K562 (cell line): ENCODE data around the gene MINDY4B.

ENCODE experiments used
- BRF1 ChIP-seq: IDR thresholded peaks from 3 replicates; pipeline ENCODE4 v1.6.1; 2011; ENCODE audit warnings: borderline replicate concordance, mild to moderate bottlenecking; ENCODE audit not compliant: insufficient read length; ENCODE audit errors: extremely low read depth
- E2F3 ChIP-seq: fragments of 250-450 bp; sonication (Bioruptor Pico); IDR thresholded peaks from 2 replicates; pipeline ENCODE4 v1.4.0; 2020; ENCODE audit warnings: mild to moderate bottlenecking
- KLF6 ChIP-seq: fragments of 250-450 bp; sonication (Bioruptor Pico); IDR thresholded peaks from 2 replicates; pipeline ENCODE4 v1.4.0; 2020; ENCODE audit warnings: mild to moderate bottlenecking, moderate library complexity, borderline replicate concordance
- MEF2D ChIP-seq: conservative IDR thresholded peaks from 2 replicates; pipeline ENCODE4 v1.6.1; 2016; ENCODE audit warnings: low read depth, missing genetic modification characterization, missing compliant biosample characterization
- NFRKB ChIP-seq: fragments of 450-650 bp; IDR thresholded peaks from 2 replicates; pipeline ENCODE4 v1.6.1; 2016; ENCODE audit warnings: low read depth
- POLR2A ChIP-seq: fragments of 450-650 bp; conservative IDR thresholded peaks from 2 replicates; pipeline ENCODE4 v1.6.1; 2016
- XRCC4 ChIP-seq: IDR thresholded peaks from one replicate; pipeline ENCODE4 v1.6.1; 2011; ENCODE audit not compliant: insufficient read depth, insufficient read length; ENCODE audit errors: extremely low read depth
- ZNF184 ChIP-seq: sonication (generic); formaldehyde crosslinking; IDR thresholded peaks from 2 replicates; pipeline ENCODE4 v1.5.0; 2020; ENCODE audit warnings: missing genetic modification reagents
- TF ChIP-seq, protein P1 (sequence below): fragments of 250-450 bp; sonication (Bioruptor Pico); IDR thresholded peaks from 2 replicates; pipeline ENCODE4 v1.4.0; 2020; ENCODE audit warnings: mild to moderate bottlenecking, moderate library complexity
- TF ChIP-seq, protein P2 (sequence below): fragments of 450-650 bp; formaldehyde crosslinking; IDR thresholded peaks from 2 replicates; pipeline ENCODE4 v1.4.0; 2020; ENCODE audit warnings: mild to moderate bottlenecking
- TF ChIP-seq, protein P3 (sequence below): sonication (generic); formaldehyde crosslinking; IDR thresholded peaks from 2 replicates; pipeline ENCODE4 v1.5.0; 2020; ENCODE audit warnings: missing genetic modification reagents
- TF ChIP-seq, protein P4 (sequence below): sonication (generic); formaldehyde crosslinking; IDR thresholded peaks from 2 replicates; pipeline ENCODE4 v1.9.0; 2022; ENCODE audit warnings: mild to moderate bottlenecking, missing genetic modification reagents

DNA sequence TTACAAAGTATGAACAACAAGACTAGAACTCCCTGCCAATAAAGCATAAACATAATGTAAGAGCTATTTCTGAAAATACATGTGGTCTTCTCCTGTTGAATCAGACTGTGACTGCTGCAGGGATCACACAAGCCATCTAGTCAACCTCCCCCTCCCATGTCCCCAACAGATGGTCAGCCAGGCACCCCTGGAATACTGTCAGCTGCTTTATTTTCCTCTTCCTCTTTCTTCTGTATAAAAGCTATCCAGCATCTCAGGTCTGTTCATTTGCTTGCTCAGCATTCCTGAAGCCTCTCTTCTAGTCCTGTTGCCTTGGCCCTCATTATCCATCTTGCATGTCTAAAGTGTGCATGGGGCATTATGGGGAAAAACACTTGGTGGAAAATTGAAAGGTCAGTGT lies 6.5 kb upstream of the MINDY4B start:
- no peak for TF ChIP-seq POLR2A
- no peak for TF ChIP-seq E2F3 (CRISPR knock-in tag)
- no peak for TF ChIP-seq KLF6 (CRISPR knock-in tag)
- TF ChIP-seq, protein P1, sequence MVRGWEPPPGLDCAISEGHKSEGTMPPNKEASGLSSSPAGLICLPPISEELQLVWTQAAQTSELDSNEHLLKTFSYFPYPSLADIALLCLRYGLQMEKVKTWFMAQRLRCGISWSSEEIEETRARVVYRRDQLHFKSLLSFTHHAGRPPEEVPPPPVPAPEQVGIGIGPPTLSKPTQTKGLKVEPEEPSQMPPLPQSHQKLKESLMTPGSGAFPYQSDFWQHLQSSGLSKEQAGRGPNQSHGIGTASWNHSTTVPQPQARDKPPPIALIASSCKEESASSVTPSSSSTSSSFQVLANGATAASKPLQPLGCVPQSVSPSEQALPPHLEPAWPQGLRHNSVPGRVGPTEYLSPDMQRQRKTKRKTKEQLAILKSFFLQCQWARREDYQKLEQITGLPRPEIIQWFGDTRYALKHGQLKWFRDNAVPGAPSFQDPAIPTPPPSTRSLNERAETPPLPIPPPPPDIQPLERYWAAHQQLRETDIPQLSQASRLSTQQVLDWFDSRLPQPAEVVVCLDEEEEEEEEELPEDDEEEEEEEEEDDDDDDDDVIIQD: no peak
- TF ChIP-seq, protein P2, sequence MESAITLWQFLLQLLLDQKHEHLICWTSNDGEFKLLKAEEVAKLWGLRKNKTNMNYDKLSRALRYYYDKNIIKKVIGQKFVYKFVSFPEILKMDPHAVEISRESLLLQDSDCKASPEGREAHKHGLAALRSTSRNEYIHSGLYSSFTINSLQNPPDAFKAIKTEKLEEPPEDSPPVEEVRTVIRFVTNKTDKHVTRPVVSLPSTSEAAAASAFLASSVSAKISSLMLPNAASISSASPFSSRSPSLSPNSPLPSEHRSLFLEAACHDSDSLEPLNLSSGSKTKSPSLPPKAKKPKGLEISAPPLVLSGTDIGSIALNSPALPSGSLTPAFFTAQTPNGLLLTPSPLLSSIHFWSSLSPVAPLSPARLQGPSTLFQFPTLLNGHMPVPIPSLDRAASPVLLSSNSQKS (CRISPR knock-in tag): no peak
- TF ChIP-seq, protein P3, sequence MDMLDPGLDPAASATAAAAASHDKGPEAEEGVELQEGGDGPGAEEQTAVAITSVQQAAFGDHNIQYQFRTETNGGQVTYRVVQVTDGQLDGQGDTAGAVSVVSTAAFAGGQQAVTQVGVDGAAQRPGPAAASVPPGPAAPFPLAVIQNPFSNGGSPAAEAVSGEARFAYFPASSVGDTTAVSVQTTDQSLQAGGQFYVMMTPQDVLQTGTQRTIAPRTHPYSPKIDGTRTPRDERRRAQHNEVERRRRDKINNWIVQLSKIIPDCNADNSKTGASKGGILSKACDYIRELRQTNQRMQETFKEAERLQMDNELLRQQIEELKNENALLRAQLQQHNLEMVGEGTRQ (CRISPR knock-in tag): no peak
- no peak for TF ChIP-seq NFRKB
- no peak for TF ChIP-seq ZNF184
- TF ChIP-seq, protein P4, sequence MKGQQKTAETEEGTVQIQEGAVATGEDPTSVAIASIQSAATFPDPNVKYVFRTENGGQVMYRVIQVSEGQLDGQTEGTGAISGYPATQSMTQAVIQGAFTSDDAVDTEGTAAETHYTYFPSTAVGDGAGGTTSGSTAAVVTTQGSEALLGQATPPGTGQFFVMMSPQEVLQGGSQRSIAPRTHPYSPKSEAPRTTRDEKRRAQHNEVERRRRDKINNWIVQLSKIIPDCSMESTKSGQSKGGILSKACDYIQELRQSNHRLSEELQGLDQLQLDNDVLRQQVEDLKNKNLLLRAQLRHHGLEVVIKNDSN (CRISPR knock-in tag): no peak
- no peak for TF ChIP-seq BRF1
- TF ChIP-seq XRCC4: no peak
- no peak for TF ChIP-seq MEF2D (tag)
